NCI-H2029 treated with DMSO at 0.1 percent for 48 hours (cell line): Measurements from ENCODE around the gene VOPP1.

Source experiments
- DNase-seq: peaks from one replicate; lab custom pipeline; 2025; lab: John Stamatoyannopoulos, UW

VOPP1 gene

GRCh38 chr7:55576753-55577152 is 4.5 kb upstream of the VOPP1 start:
- no peak for DNase-seq

GRCh38 chr7:55575733-55576132 is 3.4 kb upstream of the VOPP1 start:
- DNase-seq: no peak

GRCh38 chr7:55575098-55575497 is 2.8 kb upstream of the VOPP1 start:
- no peak for DNase-seq

- no peak for DNase-seq
Measured at GRCh38 chr7:55574051-55574717, 1.9 kb upstream of the VOPP1 start.

GRCh38 chr7:55573234-55573900 is 1.1 kb upstream of the VOPP1 start:
- no peak for DNase-seq

- DNase-seq: no peak
Measured at GRCh38 chr7:55571511-55572377, 558 bp downstream of the VOPP1 start.

- no peak for DNase-seq
Measured at GRCh38 chr7:55570939-55571338, 1.4 kb downstream of the VOPP1 start.

- no peak for DNase-seq
Measured at GRCh38 chr7:55570218-55570873, 2.0 kb downstream of the VOPP1 start.

- peak; percentile 21 for DNase-seq
Measured at GRCh38 chr7:55569797-55570196, 2.5 kb downstream of the VOPP1 start.

GRCh38 chr7:55569269-55569663 is 3.0 kb downstream of the VOPP1 start:
- no peak for DNase-seq

- no peak for DNase-seq
Measured at GRCh38 chr7:55568613-55569268, 3.6 kb downstream of the VOPP1 start.

- DNase-seq: peak; percentile 60
Measured at GRCh38 chr7:55567571-55567970, 4.7 kb downstream of the VOPP1 start.

GRCh38 chr7:55565681-55566080 is 6.6 kb downstream of the VOPP1 start:
- DNase-seq: no peak

GRCh38 chr7:55563596-55564325 is 8.5 kb downstream of the VOPP1 start:
- no peak for DNase-seq

- no peak for DNase-seq
Measured at GRCh38 chr7:55561690-55562089, 10.6 kb downstream of the VOPP1 start.

GRCh38 chr7:55558962-55559920 is 13.1 kb downstream of the VOPP1 start:
- no peak for DNase-seq

- DNase-seq: no peak
Measured at GRCh38 chr7:55557666-55558188, 14.6 kb downstream of the VOPP1 start.

- no peak for DNase-seq
Measured at GRCh38 chr7:55556492-55556891, 15.8 kb downstream of the VOPP1 start.

GRCh38 chr7:55556031-55556430 is 16.3 kb downstream of the VOPP1 start:
- no peak for DNase-seq

- no peak for DNase-seq
Measured at GRCh38 chr7:55555160-55555559, 17.1 kb downstream of the VOPP1 start.
